HepG2 (cell line): ENCODE measurements around the gene PIGK. TPM values are rescaled to one million over a fixed set of nuclear protein-coding genes. Genes with fewer than 3 reads are reported as not detected.

Experiments used
- ATAC-seq: fragments of 200-7000 bp; cut with Tn5 transposase; 3 replicates; pipeline ENCODE4 v1.9.1; 2020; ENCODE audit warnings: mild to moderate bottlenecking, moderate library complexity
- BruUV-seq: library from RNA; stranded (reverse); fragments of 400-500 nt; replicated peaks from 2 replicates; lab custom pipeline; 2021; lab: Mats Ljungman, UMichigan
- CTCF ChIA-PET: fragments of 300-600 bp; formaldehyde crosslinking; extraction: SDS; loops from one replicate; lab custom pipeline; 2021; ENCODE audit warnings: low total read pairs, inconsistent platforms, low intra/inter-chr PET ratio; lab: Yijun Ruan, JAX
- POLR2A ChIA-PET: fragments of 350-600 bp; sonication (Branson Sonifier 250); formaldehyde crosslinking; loops from one replicate; lab custom pipeline; 2020; ENCODE audit warnings: antibody characterized with exemption, inconsistent platforms; lab: Yijun Ruan, JAX
- DNase-seq: peaks from one replicate; pipeline ENCODE4 v3.0.0-alpha.2; 2015; ENCODE audit warnings: low spot score
- FAIRE-seq: peaks from 3 replicates; lab custom pipeline; 2011; peaks lifted over from hg19 to GRCh38; lab: Jason Lieb, UNC
- H2AFZ ChIP-seq: one replicate; pipeline ENCODE4 v1.6.1; 2011; ENCODE audit warnings: low read length, inconsistent platforms
- H3K27ac ChIP-seq: fragments of 300-600 bp; 3 replicates; pipeline ENCODE4 v1.8.0; 2011; ENCODE audit warnings: mixed run types, mild to moderate bottlenecking, mixed read lengths, low read length, inconsistent platforms; ENCODE audit not compliant: insufficient read depth; ENCODE audit errors: extremely low read length
- H3K27me3 ChIP-seq, 2 experiments: fragments of 200-600 bp in 1 of 2; 2 replicates in 1 of 2; 3 replicates in 1 of 2; pipeline versions ENCODE4 v1.6.0 to v1.8.0; 2011; ENCODE audit warnings: low read length in 2 of 2, mild to moderate bottlenecking in 2 of 2, moderate library complexity in 2 of 2, inconsistent platforms in 1 of 2; ENCODE audit not compliant: insufficient read depth in 2 of 2, control insufficient read depth in 1 of 2
- H3K36me3 ChIP-seq, 2 experiments: fragments of 200-600 bp in 1 of 2; replicated peaks in 1 of 2; 2 replicates in 1 of 2; 3 replicates in 1 of 2; pipeline versions ENCODE4 v1.5.1 to v1.8.0; 2011; ENCODE audit warnings: low read length in 2 of 2, inconsistent platforms in 1 of 2; ENCODE audit not compliant: insufficient read depth in 2 of 2, control insufficient read depth in 1 of 2
- H3K4me1 ChIP-seq: 2 replicates; pipeline ENCODE4 v1.5.1; 2012; ENCODE audit warnings: low read length, inconsistent platforms; ENCODE audit not compliant: insufficient read depth
- H3K4me2 ChIP-seq: 2 replicates; pipeline ENCODE4 v1.6.0; 2011; ENCODE audit warnings: low read depth, low read length, inconsistent platforms
- H3K4me3 ChIP-seq, 3 experiments: fragments of 200-600 bp in 1 of 3; sonication (generic), shearing (Covaris generic) in 1 of 3; replicated peaks in 1 of 3; 2 replicates each; pipeline ENCODE4 v1.5.1; 2011 to 2016; ENCODE audit warnings: low read length in 3 of 3, inconsistent platforms in 2 of 3, low read depth in 2 of 3, mild to moderate bottlenecking in 2 of 3, control low read depth in 1 of 3, mixed read lengths in 1 of 3; ENCODE audit not compliant: insufficient read depth in 1 of 3
- H3K79me2 ChIP-seq: one replicate; pipeline ENCODE4 v1.6.1; 2011; ENCODE audit warnings: low read length, inconsistent platforms; ENCODE audit not compliant: insufficient read depth
- H3K9ac ChIP-seq: 2 replicates; pipeline ENCODE4 v1.6.0; 2011; ENCODE audit warnings: mild to moderate bottlenecking, low read depth, low read length, inconsistent platforms; ENCODE audit not compliant: insufficient read depth
- H3K9me3 ChIP-seq: 2 replicates; pipeline ENCODE4 v1.5.1; 2012; ENCODE audit warnings: mild to moderate bottlenecking, low read length
- H4K20me1 ChIP-seq: 2 replicates; pipeline ENCODE4 v1.6.0; 2011; ENCODE audit warnings: inconsistent platforms, mild to moderate bottlenecking, low read length, moderate library complexity; ENCODE audit not compliant: insufficient read depth
- ARHGAP35 ChIP-seq: sonication (generic); formaldehyde crosslinking; IDR thresholded peaks from 2 replicates; pipeline ENCODE4 v1.9.0; 2022; ENCODE audit warnings: mild to moderate bottlenecking, inconsistent platforms, moderate library complexity, missing genetic modification reagents, borderline replicate concordance
- CSRNP1 ChIP-seq: sonication (generic); formaldehyde crosslinking; IDR thresholded peaks from 2 replicates; pipeline ENCODE4 v1.8.1; 2023; ENCODE audit warnings: mild to moderate bottlenecking, missing genetic modification reagents
- DNMT3B ChIP-seq: conservative IDR thresholded peaks from 2 replicates; pipeline ENCODE4 v1.6.1; 2016; ENCODE audit warnings: missing biosample characterization, control low read depth
- GATAD1 ChIP-seq: IDR thresholded peaks from 2 replicates; pipeline ENCODE4 v1.6.1; 2016; ENCODE audit warnings: missing genetic modification reagents, missing compliant biosample characterization
- MAFK ChIP-seq, 2 experiments: IDR thresholded peaks in 1 of 2; conservative IDR thresholded peaks in 1 of 2; 2 replicates each; pipeline ENCODE4 v1.6.1; 2011; ENCODE audit warnings: improper control_type of control experiment in 2 of 2, low read length in 2 of 2
- MED13 ChIP-seq: sonication (generic); formaldehyde crosslinking; IDR thresholded peaks from 2 replicates; pipeline ENCODE4 v1.5.0; 2020; ENCODE audit warnings: missing genetic modification reagents
- NFE2L1 ChIP-seq: sonication (generic); formaldehyde crosslinking; IDR thresholded peaks from 2 replicates; pipeline ENCODE4 v1.4.0; 2020; ENCODE audit warnings: missing genetic modification reagents, mild to moderate bottlenecking, borderline replicate concordance
- POLR2AphosphoS5 ChIP-seq: IDR thresholded peaks from 2 replicates; pipeline ENCODE4 v1.6.1; 2012; ENCODE audit warnings: low read depth, low read length
- SIX1 ChIP-seq: sonication (generic); formaldehyde crosslinking; IDR thresholded peaks from 2 replicates; pipeline ENCODE4 v1.4.0; 2020; ENCODE audit warnings: missing genetic modification reagents, borderline replicate concordance
- ZNF235 ChIP-seq: sonication (generic); formaldehyde crosslinking; IDR thresholded peaks from 2 replicates; pipeline ENCODE4 v1.8.1; 2023; ENCODE audit warnings: mild to moderate bottlenecking, missing genetic modification reagents, borderline replicate concordance
- ZNF264 ChIP-seq: sonication (generic); formaldehyde crosslinking; IDR thresholded peaks from 2 replicates; pipeline ENCODE4 v1.4.0; 2020; ENCODE audit warnings: missing genetic modification reagents
- ZNF558 ChIP-seq: sonication (generic); formaldehyde crosslinking; IDR thresholded peaks from 2 replicates; pipeline ENCODE4 v1.9.0; 2022; ENCODE audit warnings: mild to moderate bottlenecking, missing genetic modification reagents, borderline replicate concordance
- ZNF605 ChIP-seq: sonication (generic); formaldehyde crosslinking; IDR thresholded peaks from 2 replicates; pipeline ENCODE4 v1.8.0; 2022; ENCODE audit warnings: mild to moderate bottlenecking, missing genetic modification reagents
- ZNF614 ChIP-seq: IDR thresholded peaks from 2 replicates; pipeline ENCODE4 v1.6.1; 2018; ENCODE audit warnings: missing biosample characterization, missing genetic modification reagents, inconsistent platforms, borderline replicate concordance
- ZNF670 ChIP-seq: sonication (generic); formaldehyde crosslinking; IDR thresholded peaks from 2 replicates; pipeline ENCODE4 v1.8.0; 2022; ENCODE audit warnings: mild to moderate bottlenecking, missing genetic modification reagents, borderline replicate concordance
- ZNF782 ChIP-seq: sonication (generic); formaldehyde crosslinking; IDR thresholded peaks from 2 replicates; pipeline ENCODE4 v1.4.0; 2020; ENCODE audit warnings: missing genetic modification reagents, mild to moderate bottlenecking, borderline replicate concordance
- WGBS: methylation state at CpG from one replicate; pipeline ENCODE4 v1.1.6; 2017; ENCODE audit warnings: low lambda C conversion rate; 5-methylcytosine and 5-hydroxymethylcytosine counted together
- in situ Hi-C: cut with HindIII; loops from 2 replicates; pipeline ENCODE4 v1.10.0; 2017; ENCODE audit warnings: low pct_unique_long_range_greater_than_20kb; ENCODE audit not compliant: extremely low pct_ligation_motif_present
- intact Hi-C: fragments of 100-400 bp; cut with micrococcal nuclease; formaldehyde crosslinking; loops from one replicate; pipeline ENCODE4 v1.10.0; 2022; ENCODE audit not compliant: unreplicated experiment
- polyA plus RNA-seq, 8 experiments: library from polyadenylated mRNA; depleted of rRNA in 3 of 8; stranded (reverse) in 7 of 8; unstranded in 1 of 8; fragments of >200 nt; fragmentation: Illumina TruSeq in 4 of 8; extraction: Trizol in 4 of 8; gene quantifications; 2 replicates each; pipeline versions ENCODE4 v1.2.1 to v1.2.3, GENCODE V29; 2011 to 2016; ENCODE audit warnings: low read depth in 4 of 8, missing spikeins in 1 of 8, mixed read lengths in 1 of 8; ENCODE audit not compliant: insufficient read depth in 1 of 8
- total RNA-seq, 5 experiments: library from RNA; depleted of rRNA; stranded (reverse); fragments of >200 nt; fragmentation: Illumina TruSeq; extraction: Trizol; gene quantifications; 2 replicates each; pipeline ENCODE4 v1.2.3, GENCODE V29; 2016; ENCODE audit warnings: low read depth in 1 of 5
- TF ChIP-seq, protein P1 (sequence below), 2 experiments: sonication (generic) in 1 of 2; formaldehyde crosslinking in 1 of 2; IDR thresholded peaks; 2 replicates each; pipeline versions ENCODE4 v1.4.0 to v1.6.1; 2018 to 2020; ENCODE audit warnings: missing genetic modification reagents in 2 of 2, borderline replicate concordance in 1 of 2, low read depth in 1 of 2, mild to moderate bottlenecking in 1 of 2, missing biosample characterization in 1 of 2

PIGK gene
- total and polyA plus RNA-seq, 2 of the 13 experiments (the other 11 are each of a cell fraction or from before 2014, with no cell fraction given): 14.7 to 38.5 TPM

DNA sequence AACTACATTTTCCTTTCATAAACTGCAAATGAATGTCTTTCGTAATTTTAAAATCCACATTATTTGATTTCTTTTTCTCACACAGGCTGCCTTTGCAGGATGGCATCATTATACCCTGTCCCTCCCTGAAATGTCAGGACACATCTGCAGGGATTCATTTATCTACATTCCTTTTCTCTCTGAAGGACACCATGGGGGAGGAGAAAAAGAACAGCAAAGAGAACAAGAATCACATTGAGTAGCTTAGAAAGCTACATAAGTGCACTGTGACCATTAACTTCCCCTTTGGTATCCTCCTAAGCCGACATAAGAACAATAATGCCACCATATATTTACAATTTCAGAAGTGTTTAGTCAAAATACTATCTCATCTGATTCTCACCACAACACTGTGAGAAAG is 129.5 kb downstream of the PIGK start:
- BruUV-seq: no TSS peak
- Histone ChIP-seq H3K27me3 (no peaks in the 10 kb centered on the region), H3K4me1 (no peaks in the 10 kb centered on the region), H3K79me2 (no peaks in the 10 kb centered on the region), H3K4me2 (no peak overlapping the region), H3K9ac (no peak overlapping the region), H3K9me3 (no peaks in the 10 kb centered on the region), H3K4me3 (no peak overlapping the region), H3K36me3 (no peaks in the 10 kb centered on the region), H3K27ac (no peak overlapping the region), H4K20me1 (no peaks in the 10 kb centered on the region), H2AFZ (no peak overlapping the region)
- DNase-seq (no peak), FAIRE-seq (no peak), ATAC-seq (no peak)
- intact Hi-C loops: no loop called here
- no peak for TF ChIP-seq MAFK (conservative IDR thresholded peaks at IDR 0.05 in 1 of 2, IDR thresholded peaks at IDR 0.05 in 1 of 2; ENCODE audit: low read length in 2 of 2)
- TF ChIP-seq ZNF558 (CRISPR knock-in tag): no peak
- POLR2A ChIA-PET: no interaction called here
- in situ Hi-C loops: no loop called here
- WGBS: 54% methylated on average over 2 of the region's 2 CpGs
- CTCF ChIA-PET: no interaction called here

DNA sequence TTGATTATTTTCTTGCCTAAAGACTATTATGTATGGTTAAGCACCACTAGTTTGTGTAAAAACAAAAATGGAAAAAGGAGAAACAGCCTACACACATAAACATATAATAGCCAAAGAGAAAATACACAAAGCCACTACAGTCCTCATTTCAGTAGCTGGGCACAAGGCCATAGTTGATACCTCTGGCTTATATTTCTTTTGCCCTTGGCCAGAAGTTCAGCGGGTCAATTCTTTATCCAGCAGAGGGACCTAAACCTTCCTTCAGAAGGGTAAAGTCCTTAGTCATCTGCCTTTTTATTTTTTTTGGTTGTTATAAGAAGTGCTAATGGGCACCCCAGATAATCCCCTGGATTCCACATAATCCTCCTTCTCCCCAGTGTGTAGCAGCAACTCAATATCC is 134.1 kb downstream of the PIGK start:
- Histone ChIP-seq H3K27me3 (no peaks in the 10 kb centered on the region), H3K9ac (no peak overlapping the region), H3K4me3 (no peak overlapping the region), H3K27ac (no peak overlapping the region), H3K36me3 (no peaks in the 10 kb centered on the region), H2AFZ (no peak overlapping the region), H4K20me1 (no peaks in the 10 kb centered on the region), H3K79me2 (no peaks in the 10 kb centered on the region), H3K4me2 (no peak overlapping the region), H3K4me1 (no peaks in the 10 kb centered on the region), H3K9me3 (no peaks in the 10 kb centered on the region)
- no TSS peak for BruUV-seq
- intact Hi-C loops: no loop called here
- no peak for FAIRE-seq
- in situ Hi-C loops: no loop called here
- ChIA-PET CTCF (no interaction called here), POLR2A (no interaction called here)
- 71% methylated on average over 1 of the region's 1 CpG for WGBS
- no peak for DNase-seq
- no peak for ATAC-seq
- TF ChIP-seq ZNF235 (CRISPR knock-in tag) (no peak), SIX1 (no peak), NFE2L1 (CRISPR knock-in tag) (no peak), POLR2AphosphoS5 (no peak), ARHGAP35 (CRISPR knock-in tag) (no peak), DNMT3B (no peak), MED13 (CRISPR knock-in tag) (no peak), CSRNP1 (CRISPR knock-in tag) (no peak), GATAD1 (no peak), ZNF782 (CRISPR knock-in tag) (no peak), ZNF605 (CRISPR knock-in tag) (no peak), ZNF614 (no peak), ZNF670 (CRISPR knock-in tag) (no peak), ZNF264 (CRISPR knock-in tag) (no peak)
- TF ChIP-seq, protein P1, sequence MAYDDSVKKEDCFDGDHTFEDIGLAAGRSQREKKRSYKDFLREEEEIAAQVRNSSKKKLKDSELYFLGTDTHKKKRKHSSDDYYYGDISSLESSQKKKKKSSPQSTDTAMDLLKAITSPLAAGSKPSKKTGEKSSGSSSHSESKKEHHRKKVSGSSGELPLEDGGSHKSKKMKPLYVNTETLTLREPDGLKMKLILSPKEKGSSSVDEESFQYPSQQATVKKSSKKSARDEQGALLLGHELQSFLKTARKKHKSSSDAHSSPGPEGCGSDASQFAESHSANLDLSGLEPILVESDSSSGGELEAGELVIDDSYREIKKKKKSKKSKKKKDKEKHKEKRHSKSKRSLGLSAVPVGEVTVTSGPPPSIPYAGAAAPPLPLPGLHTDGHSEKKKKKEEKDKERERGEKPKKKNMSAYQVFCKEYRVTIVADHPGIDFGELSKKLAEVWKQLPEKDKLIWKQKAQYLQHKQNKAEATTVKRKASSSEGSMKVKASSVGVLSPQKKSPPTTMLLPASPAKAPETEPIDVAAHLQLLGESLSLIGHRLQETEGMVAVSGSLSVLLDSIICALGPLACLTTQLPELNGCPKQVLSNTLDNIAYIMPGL (CRISPR knock-in tag; IDR thresholded peaks at IDR 0.05; ENCODE audit: borderline replicate concordance in 1 of 2, low read depth in 1 of 2): no peak
